Measurements from ENCODE around the gene PHACTR4. TPM values are rescaled to one million over a fixed set of nuclear protein-coding genes. Genes with fewer than 3 reads are reported as not detected.

PHACTR4 gene
- total and polyA plus RNA-seq, 9 of the 15 experiments (the other 6 are each of a cell fraction or from before 2014, with no cell fraction given), result 6.4 to 43.6 (median 14.2) TPM

GRCh38 chr1:28401760-28402159 lies 32.2 kb downstream of the PHACTR4 start (continued):
- TF ChIP-seq REST (IDR thresholded peaks at IDR 0.05; ENCODE audit: borderline replicate concordance) (peak; percentile 23; the same call in 1 of the 2 replicates), REST (CRISPR knock-in tag; IDR thresholded peaks at IDR 0.05; ENCODE audit: low read depth) (no peak), MEF2D (tag; conservative IDR thresholded peaks at IDR 0.05; ENCODE audit: low read depth) (no peak), ZMIZ1 (IDR thresholded peaks at IDR 0.05; ENCODE audit: low read depth in 2 of 2, low read length in 2 of 2) (0 out of 4 replicates have a peak, but pooled peaks of 1 of the 2 experiments have one; percentile 57), POLR3G (IDR thresholded peaks at IDR 0.05; ENCODE audit: extremely low read depth, insufficient read length, insufficient replicate concordance) (no peak), ILK (tag; IDR thresholded peaks at IDR 0.05; ENCODE audit: borderline replicate concordance, low read depth) (no peak), CEBPB (tag; IDR thresholded peaks at IDR 0.05) (no peak), NFE2 (IDR thresholded peaks at IDR 0.05; ENCODE audit: low read depth) (no peak), CHAMP1 (IDR thresholded peaks at IDR 0.05) (no peak), TAF9B (IDR thresholded peaks at IDR 0.05; ENCODE audit: partially characterized antibody) (no peak), HMBOX1 (IDR thresholded peaks at IDR 0.05) (0 out of 2 replicates have a peak, but pooled peaks have one; percentile 29), HDAC1 (IDR thresholded peaks at IDR 0.05) (no peak), NCOA2 (IDR thresholded peaks at IDR 0.05; ENCODE audit: partially characterized antibody in 2 of 2) (no peak)

Measured in K562 (cell line).